Prostate gland (tissue), 2 donors: ENCODE results near the gene CHCHD4.

ENCODE experiments used
- POLR2A ChIP-seq: fragments of 450-650 bp; IDR thresholded peaks from one replicate; pipeline ENCODE4 v1.6.1; 2016; ENCODE audit warnings: antibody characterized with exemption, mild to moderate bottlenecking
- POLR2AphosphoS5 ChIP-seq: sonication (generic); formaldehyde crosslinking; IDR thresholded peaks from one replicate; pipeline ENCODE4 v1.6.1; 2017; ENCODE audit warnings: antibody characterized with exemption
- TF ChIP-seq, protein P1 (sequence below), 4 experiments: fragments of 200-600 bp in 2 of 4; fragments of 450-650 bp in 2 of 4; sonication (generic) in 2 of 4; IDR thresholded peaks; 1 replicate in 3 of 4; 2 replicates in 1 of 4; pipeline ENCODE4 v1.5.1; 2016 to 2019; ENCODE audit warnings: antibody characterized with exemption in 4 of 4, mild to moderate bottlenecking in 2 of 4, moderate library complexity in 2 of 4

DNA sequence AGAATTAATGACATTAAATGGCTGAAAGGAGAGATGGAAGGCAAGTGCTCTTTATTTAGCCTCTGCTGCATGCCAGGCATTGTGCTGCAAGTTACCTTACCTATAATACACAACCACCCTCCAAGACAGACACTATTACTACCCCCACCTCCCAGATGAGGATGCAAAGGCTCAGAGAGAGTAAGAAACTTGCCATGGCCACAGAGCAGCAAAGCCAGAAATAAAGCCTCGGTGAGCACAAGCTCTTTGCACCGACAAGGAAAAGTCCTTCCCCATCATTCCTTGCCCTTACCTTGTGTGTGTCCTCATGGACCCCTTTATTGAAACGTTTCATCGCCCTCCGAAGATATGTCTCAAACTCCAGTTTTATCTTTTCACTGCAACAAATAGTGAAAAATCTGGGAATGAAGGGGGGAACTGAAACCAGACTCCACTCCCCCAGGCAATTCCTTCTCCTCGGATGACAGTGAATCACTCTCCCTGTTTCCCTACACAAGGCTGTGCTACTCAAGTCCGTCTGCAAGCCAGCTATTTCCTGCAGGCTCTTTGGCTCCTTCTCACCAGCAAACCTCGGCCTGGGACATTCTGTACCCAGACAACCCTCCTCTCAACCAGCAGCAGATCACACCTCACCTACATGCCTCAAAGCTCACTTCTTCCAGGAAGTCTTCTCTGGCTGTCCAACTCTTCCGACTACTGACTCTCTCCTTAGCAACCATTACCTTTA, 42.4 kb upstream of the CHCHD4 start:
- TF ChIP-seq, protein P1, sequence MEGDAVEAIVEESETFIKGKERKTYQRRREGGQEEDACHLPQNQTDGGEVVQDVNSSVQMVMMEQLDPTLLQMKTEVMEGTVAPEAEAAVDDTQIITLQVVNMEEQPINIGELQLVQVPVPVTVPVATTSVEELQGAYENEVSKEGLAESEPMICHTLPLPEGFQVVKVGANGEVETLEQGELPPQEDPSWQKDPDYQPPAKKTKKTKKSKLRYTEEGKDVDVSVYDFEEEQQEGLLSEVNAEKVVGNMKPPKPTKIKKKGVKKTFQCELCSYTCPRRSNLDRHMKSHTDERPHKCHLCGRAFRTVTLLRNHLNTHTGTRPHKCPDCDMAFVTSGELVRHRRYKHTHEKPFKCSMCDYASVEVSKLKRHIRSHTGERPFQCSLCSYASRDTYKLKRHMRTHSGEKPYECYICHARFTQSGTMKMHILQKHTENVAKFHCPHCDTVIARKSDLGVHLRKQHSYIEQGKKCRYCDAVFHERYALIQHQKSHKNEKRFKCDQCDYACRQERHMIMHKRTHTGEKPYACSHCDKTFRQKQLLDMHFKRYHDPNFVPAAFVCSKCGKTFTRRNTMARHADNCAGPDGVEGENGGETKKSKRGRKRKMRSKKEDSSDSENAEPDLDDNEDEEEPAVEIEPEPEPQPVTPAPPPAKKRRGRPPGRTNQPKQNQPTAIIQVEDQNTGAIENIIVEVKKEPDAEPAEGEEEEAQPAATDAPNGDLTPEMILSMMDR (IDR thresholded peaks at IDR 0.05): no peak
- TF ChIP-seq POLR2AphosphoS5: no peak
- no peak for TF ChIP-seq POLR2A
